ENCODE results near the gene ATF7. TPM values are rescaled to one million over a fixed set of nuclear protein-coding genes. Genes with fewer than 3 reads are reported as not detected.
"Not testable (repeated sequence)": the region's sequence is repeated elsewhere in the genome, so short reads cannot be mapped to it uniquely, and the experiment has no call there.

Gene ATF7
- total RNA-seq, 1 experiment from 2014 or later, result 8.3 TPM

- H3K36me3 ChIP-seq; H3K27me3 ChIP-seq (replicated peaks); H3K9me3 ChIP-seq (replicated peaks); H3K4me1 ChIP-seq (replicated peaks); H3K4me3 ChIP-seq; DNase-seq (ENCODE audit: low read depth in 1 of 2, low spot score in 2 of 2); H3K27ac ChIP-seq: not testable (repeated sequence)
These were observed 20.1 kb upstream of the ATF7 start for GRCh38 chr12:53646300-53646699.

GRCh38 chr12:53645165-53645564, 19.0 kb upstream of the ATF7 start:
- Histone ChIP-seq H3K27ac (no peak overlapping the region), H3K4me1 (replicated peaks) (no peaks in the 10 kb centered on the region), H3K27me3 (replicated peaks) (no peaks in the 10 kb centered on the region), H3K4me3 (no peak overlapping the region), H3K9me3 (replicated peaks) (no peaks in the 10 kb centered on the region), H3K36me3 (no peaks in the 10 kb centered on the region)
- no peak for DNase-seq (ENCODE audit: low read depth in 1 of 2, low spot score in 2 of 2)

- Histone ChIP-seq H3K9me3 (replicated peaks) (no peaks in the 10 kb centered on the region), H3K4me1 (replicated peaks) (no peaks in the 10 kb centered on the region), H3K36me3 (no peaks in the 10 kb centered on the region), H3K4me3 (no peak overlapping the region), H3K27ac (no peak overlapping the region), H3K27me3 (replicated peaks) (no peaks in the 10 kb centered on the region)
- no peak for DNase-seq (ENCODE audit: low read depth in 1 of 2, low spot score in 2 of 2)
These were observed 18.0 kb upstream of the ATF7 start for GRCh38 chr12:53644133-53644532.

GRCh38 chr12:53643232-53643979, 17.2 kb upstream of the ATF7 start:
- no peaks in the 10 kb centered on the region for H3K36me3 ChIP-seq
- H3K27me3 ChIP-seq (replicated peaks), result no peaks in the 10 kb centered on the region
- no peaks in the 10 kb centered on the region for H3K4me1 ChIP-seq (replicated peaks)
- no peak for DNase-seq (ENCODE audit: low read depth in 1 of 2, low spot score in 2 of 2)
- no peak overlapping the region for H3K27ac ChIP-seq
- no peak overlapping the region for H3K4me3 ChIP-seq
- no peaks in the 10 kb centered on the region for H3K9me3 ChIP-seq (replicated peaks)

GRCh38 chr12:53638057-53638456, 11.9 kb upstream of the ATF7 start:
- no peak for DNase-seq (ENCODE audit: low read depth in 1 of 2, low spot score in 2 of 2)
- Histone ChIP-seq H3K36me3 (no peaks in the 10 kb centered on the region), H3K4me1 (replicated peaks) (no peaks in the 10 kb centered on the region), H3K27me3 (replicated peaks) (no peaks in the 10 kb centered on the region), H3K9me3 (replicated peaks) (no peaks in the 10 kb centered on the region), H3K4me3 (no peak overlapping the region), H3K27ac (no peak overlapping the region)

GRCh38 chr12:53636641-53637040, 10.5 kb upstream of the ATF7 start:
- no peak overlapping the region for H3K27ac ChIP-seq
- no peaks in the 10 kb centered on the region for H3K4me1 ChIP-seq (replicated peaks)
- no peak for DNase-seq (ENCODE audit: low read depth in 1 of 2, low spot score in 2 of 2)
- no peaks in the 10 kb centered on the region for H3K9me3 ChIP-seq (replicated peaks)
- H3K36me3 ChIP-seq, result no peaks in the 10 kb centered on the region
- H3K27me3 ChIP-seq (replicated peaks), result no peaks in the 10 kb centered on the region
- no peak overlapping the region for H3K4me3 ChIP-seq

GRCh38 chr12:53635708-53636107, 9.5 kb upstream of the ATF7 start:
- H3K4me1 ChIP-seq (replicated peaks); H3K27me3 ChIP-seq (replicated peaks); H3K9me3 ChIP-seq (replicated peaks); H3K27ac ChIP-seq; H3K36me3 ChIP-seq; H3K4me3 ChIP-seq; DNase-seq (ENCODE audit: low read depth in 1 of 2, low spot score in 2 of 2): not testable (repeated sequence)

- Histone ChIP-seq H3K9me3 (replicated peaks) (no peaks in the 10 kb centered on the region), H3K36me3 (no peaks in the 10 kb centered on the region), H3K4me3 (no peak overlapping the region), H3K27ac (no peak overlapping the region), H3K4me1 (replicated peaks) (no peaks in the 10 kb centered on the region), H3K27me3 (replicated peaks) (no peaks in the 10 kb centered on the region)
- no peak for DNase-seq (ENCODE audit: low read depth in 1 of 2, low spot score in 2 of 2)
These were observed 5.5 kb upstream of the ATF7 start for GRCh38 chr12:53631721-53632120.

GRCh38 chr12:53627919-53628318, 1.7 kb upstream of the ATF7 start:
- H3K9me3 ChIP-seq (replicated peaks), result no peaks in the 10 kb centered on the region; the same call in 1 of the 2 replicates
- H3K4me3 ChIP-seq, result no peak overlapping the region
- DNase-seq (ENCODE audit: low read depth in 1 of 2, low spot score in 2 of 2), result no peak
- H3K36me3 ChIP-seq, result no peaks in the 10 kb centered on the region
- H3K4me1 ChIP-seq (replicated peaks), result peaks cover 18% of the 10 kb centered on the region; the same call in 1 of the 2 replicates
- no peak overlapping the region for H3K27ac ChIP-seq
- H3K27me3 ChIP-seq (replicated peaks), result no peaks in the 10 kb centered on the region

- Histone ChIP-seq H3K4me3 (peak overlapping the region; percentile 57), H3K4me1 (replicated peaks) (peaks cover 18% of the 10 kb centered on the region; the same call in 1 of the 2 replicates)
These were observed 554 bp upstream of the ATF7 start for GRCh38 chr12:53626702-53627169.

GRCh38 chr12:53625373-53625945, 723 bp downstream of the ATF7 start:
- no peaks in the 10 kb centered on the region for H3K27me3 ChIP-seq (replicated peaks)
- DNase-seq (ENCODE audit: low read depth in 1 of 2, low spot score in 2 of 2), result peak in 1 of 2 experiments; percentile 21

More at GRCh38 chr12:53626702-53627169, 554 bp upstream of the ATF7 start:
- H3K27ac ChIP-seq, result no peak overlapping the region
- H3K27me3 ChIP-seq (replicated peaks), result no peaks in the 10 kb centered on the region
- no peaks in the 10 kb centered on the region for H3K36me3 ChIP-seq
- H3K9me3 ChIP-seq (replicated peaks), result no peaks in the 10 kb centered on the region; the same call in 1 of the 2 replicates
- no peak for DNase-seq (ENCODE audit: low read depth in 1 of 2, low spot score in 2 of 2)

GRCh38 chr12:53624956-53625355, 1.2 kb downstream of the ATF7 start:
- Histone ChIP-seq H3K4me3 (peak overlapping the region; percentile 57), H3K9me3 (replicated peaks) (no peaks in the 10 kb centered on the region; the same call in 1 of the 2 replicates), H3K36me3 (no peaks in the 10 kb centered on the region), H3K27me3 (replicated peaks) (no peaks in the 10 kb centered on the region), H3K4me1 (replicated peaks) (peaks cover 18% of the 10 kb centered on the region; the same call in 1 of the 2 replicates), H3K27ac (no peak overlapping the region)
- no peak for DNase-seq (ENCODE audit: low read depth in 1 of 2, low spot score in 2 of 2)

More at GRCh38 chr12:53625373-53625945, 723 bp downstream of the ATF7 start:
- H3K36me3 ChIP-seq, result no peaks in the 10 kb centered on the region
- peak overlapping the region; percentile 57 for H3K4me3 ChIP-seq
- H3K4me1 ChIP-seq (replicated peaks), result peaks cover 18% of the 10 kb centered on the region; the same call in 1 of the 2 replicates
- H3K9me3 ChIP-seq (replicated peaks), result no peaks in the 10 kb centered on the region; the same call in 1 of the 2 replicates
- H3K27ac ChIP-seq, result peak overlapping the region; percentile 5

- no peak overlapping the region for H3K27ac ChIP-seq
- no peak overlapping the region; the same call in 1 of the 2 replicates for H3K4me3 ChIP-seq
- no peaks in the 10 kb centered on the region; the same call in 1 of the 2 replicates for H3K9me3 ChIP-seq (replicated peaks)
- peaks cover 18% of the 10 kb centered on the region; the same call in 1 of the 2 replicates for H3K4me1 ChIP-seq (replicated peaks)
- no peaks in the 10 kb centered on the region for H3K36me3 ChIP-seq
- DNase-seq (ENCODE audit: low read depth in 1 of 2, low spot score in 2 of 2), result no peak
- no peaks in the 10 kb centered on the region for H3K27me3 ChIP-seq (replicated peaks)
These were observed 1.7 kb downstream of the ATF7 start for GRCh38 chr12:53624458-53624857.
